Gastrocnemius medialis (tissue), 4 donors: Measurements from ENCODE around the gene CNKSR3.

ENCODE experiments used
- CTCF ChIP-seq, 5 experiments: fragments of 450-650 bp in 3 of 5; fragments of 200-600 bp in 2 of 5; sonication (generic) in 2 of 5; IDR thresholded peaks in 4 of 5; conservative IDR thresholded peaks in 1 of 5; 1 replicate in 4 of 5; 2 replicates in 1 of 5; pipeline ENCODE4 v1.5.1; 2016 to 2019; ENCODE audit warnings: antibody characterized with exemption in 5 of 5, mild to moderate bottlenecking in 3 of 5, moderate library complexity in 3 of 5
- POLR2A ChIP-seq, 2 donors: fragments of 450-650 bp; IDR thresholded peaks; one replicate each; pipeline ENCODE4 v1.6.1; 2017; ENCODE audit warnings: antibody characterized with exemption in 2 of 2, mild to moderate bottlenecking in 2 of 2, moderate library complexity in 2 of 2

GRCh38 chr6:154384191-154384590, 126.3 kb downstream of the CNKSR3 start:
- no peak for TF ChIP-seq CTCF (IDR thresholded peaks at IDR 0.05 in 4 of 5, conservative IDR thresholded peaks at IDR 0.05 in 1 of 5)
- TF ChIP-seq POLR2A (IDR thresholded peaks at IDR 0.05): no peak
